HL-60 (cell line): ENCODE measurements around the gene PRTN3.

Experiments
- CTCF ChIP-seq: IDR thresholded peaks from one replicate; pipeline ENCODE4 v1.5.1; 2011; ENCODE audit warnings: low read length, control low read depth, inconsistent platforms; ENCODE audit not compliant: insufficient read depth
- GABPA ChIP-seq: IDR thresholded peaks from 2 replicates; pipeline ENCODE4 v1.6.1; 2012; ENCODE audit warnings: low read depth
- POLR2AphosphoS5 ChIP-seq: IDR thresholded peaks from 2 replicates; pipeline ENCODE4 v1.6.1; 2012; ENCODE audit warnings: low read depth

GRCh38 chr19:796692-797527 is 43.9 kb upstream of the PRTN3 start, which contains the start of gene PTBP1:
- no peak for TF ChIP-seq CTCF
- peak; percentile 66 for TF ChIP-seq GABPA
- peak; percentile 91 for TF ChIP-seq POLR2AphosphoS5
